Motor neuron (in vitro differentiated cells): ENCODE data around the gene UBE3A. TPM values are rescaled to one million over a fixed set of nuclear protein-coding genes. Genes with fewer than 3 reads are reported as not detected.

Source experiments
- ATAC-seq, 8 experiments: fragments of 200-7000 bp; cut with Tn5 transposase; replicated peaks in 6 of 8; 2 replicates each; pipeline ENCODE4 v1.8.0; 2021; ENCODE audit warnings: mild to moderate bottlenecking in 8 of 8, moderate library complexity in 8 of 8
- H3K27ac ChIP-seq, 2 donors: fragments of 250-450 bp; sonication (Bioruptor Pico); 2 replicates each; pipeline ENCODE4 v1.9.0; 2021; ENCODE audit warnings: antibody characterized with exemption in 2 of 2, mild to moderate bottlenecking in 2 of 2, moderate library complexity in 1 of 2
- H3K4me1 ChIP-seq, 2 donors: fragments of 250-450 bp; sonication (Bioruptor Pico); replicated peaks in 1 of 2; 2 replicates each; pipeline ENCODE4 v1.6.1; 2021; ENCODE audit warnings: antibody characterized with exemption in 2 of 2, mild to moderate bottlenecking in 2 of 2, moderate library complexity in 1 of 2
- H3K4me3 ChIP-seq, 5 donors: fragments of 250-450 bp; sonication (Bioruptor Pico); 2 replicates each; pipeline ENCODE4 v1.9.0; 2021; ENCODE audit warnings: antibody characterized with exemption in 5 of 5, mild to moderate bottlenecking in 5 of 5, moderate library complexity in 4 of 5
- WGBS, 10 experiments: fragments of 450-650 bp; shearing (Covaris generic); methylation state at CpG; one replicate each; pipeline ENCODE4 v1.0.0; 2022; 5-methylcytosine and 5-hydroxymethylcytosine counted together
- in situ Hi-C, 9 experiments: fragments of 400-800 bp; cut with MboI; loops; one replicate each; pipeline ENCODE4 v1.15.0; 2021; ENCODE audit warnings: low sequenced_read_pairs in 9 of 9, low pct_unique_long_range_greater_than_20kb in 2 of 9; ENCODE audit not compliant: unreplicated experiment in 9 of 9
- total RNA-seq, 8 experiments: library from RNA; unstranded; fragments of 300-600 nt; gene quantifications; 2 replicates each; pipeline versions ENCODE4 v1.2.3 to v1.2.4, GENCODE V29; 2022

UBE3A gene
- total RNA-seq, 8 experiments from 2014 or later = 58.9 to 105 (median 86.3) TPM

DNA sequence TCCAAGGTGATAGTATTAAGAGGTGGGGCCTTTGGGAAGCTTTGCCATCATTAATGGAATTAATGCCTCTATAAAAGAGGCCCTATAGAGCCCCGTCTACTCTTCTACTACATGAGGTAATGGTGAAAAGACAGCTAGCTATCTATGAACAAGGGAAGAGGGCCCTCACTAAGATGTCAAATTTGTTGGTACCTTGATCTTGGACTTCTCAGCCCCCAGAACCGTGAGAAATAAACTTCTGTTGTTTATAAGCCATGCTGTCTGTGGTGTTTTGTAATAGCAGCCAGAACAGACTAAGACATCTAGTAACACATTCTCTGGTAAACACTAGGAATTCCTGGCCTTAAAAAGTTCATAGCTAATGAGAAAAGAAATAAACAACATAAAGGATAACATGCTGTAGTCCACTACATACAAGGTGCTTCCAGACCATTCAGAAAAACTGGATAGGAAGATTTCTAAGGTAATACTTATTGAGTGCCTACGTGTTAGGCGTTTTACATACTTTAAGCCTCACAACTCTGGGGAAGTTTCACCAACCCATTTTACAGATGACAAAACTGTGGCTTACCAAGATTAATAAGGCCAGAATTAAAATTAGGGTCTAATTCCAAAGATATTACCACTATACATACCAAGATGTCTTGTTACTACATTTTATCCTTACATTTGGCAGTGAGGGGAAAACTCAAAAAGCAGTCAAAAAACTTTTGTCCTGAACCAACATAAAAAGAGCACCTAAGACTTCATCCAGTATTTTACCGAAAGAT is 3.2 kb downstream of the UBE3A start:
- in situ Hi-C loops = loop anchor here in 1 of 9 experiments (25.0 kb wide), 1 partner anchor 98 kb away; no protein-coding TSS in a partner anchor
- H3K27ac ChIP-seq = no peak overlapping the region
- peaks cover 5 to 29% of the 10 kb centered on the region in 2 donors for H3K4me1 ChIP-seq
- 60 to 100% (median 95%) methylated on average over 1 to 5 of the region's 5 CpGs for WGBS, 10 experiments
- H3K4me3 ChIP-seq = no peak overlapping the region
- no peak for ATAC-seq

DNA sequence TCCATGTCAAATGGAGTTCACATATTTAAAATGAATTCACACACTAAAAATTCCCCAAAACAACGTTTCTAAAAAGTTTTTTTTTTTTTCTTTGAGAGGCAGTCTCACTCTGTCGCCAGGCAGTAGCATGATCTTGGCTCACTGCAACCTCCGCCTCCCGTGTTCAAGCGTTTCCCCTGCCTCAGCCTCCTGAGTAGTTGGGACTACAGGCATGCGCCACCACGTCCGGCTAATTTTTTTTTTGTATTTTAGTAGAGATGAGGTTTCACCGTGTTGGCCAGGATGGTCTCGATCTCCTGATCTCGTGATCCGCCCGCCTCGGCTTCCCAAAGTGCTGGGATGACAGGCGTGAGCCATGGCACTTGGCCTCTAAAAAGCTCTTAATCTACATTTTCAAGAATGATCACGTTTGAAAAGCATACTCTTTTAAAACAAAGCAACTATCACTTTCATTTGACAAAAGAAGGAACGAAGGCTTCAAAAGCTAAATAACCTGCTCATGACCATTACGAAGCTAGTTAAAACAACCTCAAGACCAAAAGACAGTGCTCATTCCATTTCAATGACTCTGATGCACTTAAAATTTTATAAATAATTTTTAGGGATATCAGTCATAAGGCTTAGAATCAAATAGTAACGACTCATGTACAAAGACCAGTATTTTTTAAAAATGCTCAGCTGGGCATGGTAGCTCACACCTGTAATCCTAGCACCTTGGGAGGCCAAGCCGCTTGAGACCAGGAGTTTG is 5.5 kb downstream of the UBE3A start:
- no peak overlapping the region for H3K4me3 ChIP-seq
- H3K27ac ChIP-seq = no peak overlapping the region
- no peak for ATAC-seq
- in situ Hi-C loops = loop anchor here in 1 of 9 experiments (25.0 kb wide), 1 partner anchor 96 kb away; no protein-coding TSS in a partner anchor
- WGBS, 10 experiments = 64 to 93% (median 83%) methylated on average over 2 to 20 of the region's 20 CpGs
- H3K4me1 ChIP-seq = peaks cover 2 to 23% of the 10 kb centered on the region in 2 donors

DNA sequence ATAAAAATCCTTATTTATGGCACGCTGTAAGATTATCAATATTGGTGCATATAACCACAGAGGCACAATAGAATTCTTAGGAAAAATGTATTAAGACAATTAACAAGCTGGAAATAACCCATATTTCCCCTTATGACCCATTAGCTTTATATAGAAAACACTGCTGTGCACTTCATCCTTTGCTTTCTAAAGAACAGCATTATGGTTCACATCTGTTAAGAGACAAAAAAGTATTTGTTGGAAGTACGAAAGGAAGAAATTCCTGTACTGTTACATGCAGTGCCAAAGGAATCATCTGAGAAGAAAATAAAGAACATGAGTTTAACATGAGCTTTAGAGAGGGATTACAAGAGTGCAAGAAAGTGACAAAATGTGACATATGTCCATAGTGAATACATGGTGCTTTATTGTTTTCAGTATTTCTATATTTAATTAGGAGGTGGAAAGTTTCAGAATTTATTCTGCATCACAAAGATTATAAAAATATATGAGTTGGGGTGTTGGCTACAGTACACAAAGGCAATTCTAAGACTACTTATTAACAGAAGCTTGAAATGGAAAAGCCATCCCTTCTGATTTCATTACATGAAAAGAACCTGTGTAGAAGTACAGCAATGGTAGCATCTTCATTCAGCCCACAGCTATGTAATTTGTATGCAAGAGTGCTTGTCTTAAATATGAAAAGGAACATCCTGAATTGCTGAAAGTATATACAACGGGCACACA is 6.8 kb downstream of the UBE3A start:
- Histone ChIP-seq H3K27ac (no peak overlapping the region), H3K4me1 (peaks cover 2 to 19% of the 10 kb centered on the region in 2 donors), H3K4me3 (no peak overlapping the region)
- ATAC-seq = peak in 3 of 8 experiments; percentile 15 to 33 (median 16)
- WGBS, 10 experiments = 65 to 100% (median 82%) methylated on average over 1 to 3 of the region's 3 CpGs
- in situ Hi-C loops = loop anchor here in 1 of 9 experiments (25.0 kb wide), 1 partner anchor 95 kb away; no protein-coding TSS in a partner anchor

- 79 to 100% (median 93%) methylated on average over 2 of the region's 2 CpGs; no CpG with 5 or more reads in 1 of the 10 experiments for WGBS, 10 experiments
- H3K4me3 ChIP-seq = no peak overlapping the region
- in situ Hi-C loops = loop anchor here in 1 of 9 experiments (25.0 kb wide), 1 partner anchor 91 kb away; no protein-coding TSS in a partner anchor
- H3K4me1 ChIP-seq = peaks cover 2 to 9% of the 10 kb centered on the region in 2 donors
- ATAC-seq = no peak
- no peak overlapping the region for H3K27ac ChIP-seq
Measured at GRCh38 chr15:25427861-25428260, 11.0 kb downstream of the UBE3A start.

GRCh38 chr15:25426896-25427610 is 11.8 kb downstream of the UBE3A start:
- Histone ChIP-seq H3K4me3 (no peak overlapping the region), H3K4me1 (peaks cover 0 to 3% of the 10 kb centered on the region in 2 donors), H3K27ac (no peak overlapping the region)
- in situ Hi-C loops = loop anchor here in 1 of 9 experiments (25.0 kb wide), 1 partner anchor 90 kb away; no protein-coding TSS in a partner anchor
- WGBS, 10 experiments = 53 to 100% (median 89%) methylated on average over 1 to 3 of the region's 3 CpGs; no CpG with 5 or more reads in 1 of the 10 experiments
- no peak for ATAC-seq

DNA sequence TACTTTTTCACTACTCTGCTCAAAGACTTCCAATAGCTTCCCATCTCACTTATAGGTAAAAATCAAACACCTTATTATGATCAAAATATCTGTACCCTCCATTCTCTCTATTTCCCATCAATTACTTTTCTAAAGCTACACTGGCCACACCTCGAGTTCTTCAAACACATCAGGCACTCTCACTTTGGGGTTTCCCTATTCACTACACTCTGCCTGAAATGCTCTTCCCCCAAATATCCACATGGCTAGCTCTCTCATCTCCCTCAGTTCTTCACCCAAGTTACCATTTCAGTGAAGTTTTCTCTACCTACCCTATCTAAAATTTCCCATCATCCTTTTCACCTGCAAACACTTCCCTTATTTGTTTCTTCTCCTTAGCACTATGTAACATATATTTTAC is 14.8 kb downstream of the UBE3A start:
- H3K4me1 ChIP-seq = no peaks in the 10 kb centered on the region
- H3K4me3 ChIP-seq = no peak overlapping the region
- WGBS, 10 experiments = 89 to 100% (median 100%) methylated on average over 1 of the region's 1 CpG; no CpG with 5 or more reads in 1 of the 10 experiments
- no peak overlapping the region for H3K27ac ChIP-seq
- no peak for ATAC-seq
- in situ Hi-C loops = no loop called here

GRCh38 chr15:25422021-25422420 is 16.8 kb downstream of the UBE3A start:
- WGBS, 10 experiments = 47 to 100% (median 98%) methylated on average over 2 of the region's 2 CpGs
- ATAC-seq = peak in 3 of 8 experiments; percentile 41 to 67 (median 48)
- Histone ChIP-seq H3K4me1 (no peaks in the 10 kb centered on the region), H3K4me3 (no peak overlapping the region), H3K27ac (no peak overlapping the region)
- in situ Hi-C loops = no loop called here

DNA sequence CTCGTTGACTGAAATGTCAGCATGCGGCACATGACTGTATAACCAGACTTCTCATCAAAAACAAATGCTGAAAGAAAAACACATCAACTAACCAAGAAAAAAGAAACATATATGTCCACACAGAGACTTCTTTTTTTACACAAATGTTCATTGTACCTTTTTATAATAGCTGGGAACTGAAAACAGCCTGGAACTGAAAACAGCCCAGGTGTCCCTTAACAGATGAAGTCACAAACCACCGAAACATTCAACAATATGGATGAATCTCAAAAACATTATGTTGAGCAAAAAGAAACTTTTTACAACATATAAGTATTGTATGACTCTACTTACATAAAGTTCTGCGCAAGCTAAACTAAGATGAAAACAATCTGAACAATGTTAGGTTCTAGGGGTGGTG is 20.6 kb downstream of the UBE3A start:
- in situ Hi-C loops = no loop called here
- no peak overlapping the region for H3K27ac ChIP-seq
- H3K4me1 ChIP-seq = no peaks in the 10 kb centered on the region
- WGBS, 10 experiments = 75 to 100% (median 100%) methylated on average over 1 to 4 of the region's 4 CpGs; no CpG with 5 or more reads in 1 of the 10 experiments
- no peak overlapping the region for H3K4me3 ChIP-seq
- ATAC-seq = no peak

DNA sequence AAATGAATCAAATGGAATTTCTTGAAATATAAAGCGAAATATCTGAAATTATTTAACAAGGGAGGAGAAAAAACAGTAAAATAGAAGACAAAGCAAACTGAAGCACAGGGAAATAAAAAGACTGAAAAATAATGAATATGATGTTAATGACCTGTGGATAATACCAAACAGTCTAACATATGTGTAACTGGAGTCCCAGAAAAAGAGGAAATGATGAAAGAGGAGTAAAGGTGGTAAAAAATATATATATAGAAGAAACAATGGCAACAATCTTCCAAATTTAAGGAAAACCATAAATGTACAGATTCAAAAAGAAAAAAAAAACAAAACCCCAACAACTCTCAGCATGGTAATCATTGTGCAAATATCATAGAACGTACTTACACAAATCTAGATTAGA is 21.2 kb downstream of the UBE3A start:
- in situ Hi-C loops = no loop called here
- Histone ChIP-seq H3K27ac (no peak overlapping the region), H3K4me1 (no peaks in the 10 kb centered on the region), H3K4me3 (no peak overlapping the region)
- WGBS, 10 experiments = 92 to 100% (median 100%) methylated on average over 1 to 2 of the region's 2 CpGs
- no peak for ATAC-seq

DNA sequence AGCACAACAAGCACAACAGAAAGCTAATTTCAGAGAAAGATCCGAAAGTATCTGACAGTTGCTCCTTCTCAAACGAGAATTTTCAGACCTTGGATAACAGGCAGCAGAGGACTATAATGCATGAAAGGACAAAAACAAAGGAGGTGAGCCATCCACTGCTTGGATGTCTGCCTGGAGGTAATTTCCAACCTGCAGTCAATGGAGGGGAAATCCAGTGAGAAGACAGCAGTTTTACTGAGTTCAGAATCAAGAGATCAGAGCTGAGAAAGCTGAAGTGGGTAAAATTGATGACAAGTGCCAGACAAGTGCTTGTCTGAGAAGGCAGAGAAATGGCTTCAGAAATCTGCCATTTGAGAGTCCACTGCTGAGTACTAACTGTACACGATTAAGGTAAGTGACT is 22.1 kb downstream of the UBE3A start:
- H3K27ac ChIP-seq = no peak overlapping the region

GRCh38 chr15:25415707-25416106 is 23.1 kb downstream of the UBE3A start:
- Histone ChIP-seq H3K4me1 (no peaks in the 10 kb centered on the region), H3K4me3 (no peak overlapping the region), H3K27ac (no peak overlapping the region)
- WGBS, 10 experiments = 50 to 100% (median 88%) methylated on average over 1 to 3 of the region's 3 CpGs
- in situ Hi-C loops = no loop called here
- ATAC-seq = no peak

More for the DNA sequence above, 22.1 kb downstream of the UBE3A start:
- no peak for ATAC-seq
- in situ Hi-C loops = no loop called here
- WGBS, 10 experiments = 70 to 100% (median 86%) methylated on average over 1 to 3 of the region's 3 CpGs; no CpG with 5 or more reads in 1 of the 10 experiments
- H3K4me3 ChIP-seq = no peak overlapping the region
- no peaks in the 10 kb centered on the region for H3K4me1 ChIP-seq

DNA sequence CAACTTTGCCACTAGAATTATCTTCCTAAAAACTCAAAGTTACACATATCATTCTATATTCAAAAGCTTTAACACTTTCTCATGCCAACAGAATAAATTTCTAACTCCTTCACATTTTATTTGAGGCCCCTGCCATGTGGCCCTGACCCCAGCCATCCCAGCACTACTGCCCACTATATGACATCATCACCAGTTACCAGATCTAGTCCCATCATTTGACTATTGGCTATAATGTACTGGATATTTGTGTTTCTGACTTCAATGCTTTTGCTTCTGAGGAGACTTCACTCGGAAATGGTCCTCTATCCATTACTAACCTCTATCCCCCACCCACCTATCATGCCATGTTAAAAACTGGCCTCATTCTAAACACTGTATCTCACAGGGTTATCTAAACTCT is 23.6 kb downstream of the UBE3A start:
- no peak overlapping the region for H3K4me3 ChIP-seq
- H3K4me1 ChIP-seq = no peaks in the 10 kb centered on the region
- H3K27ac ChIP-seq = no peak overlapping the region
- ATAC-seq = no peak
- WGBS, 10 experiments = 88 to 100% (median 100%) methylated on average over 1 of the region's 1 CpG; no CpG with 5 or more reads in 5 of the 10 experiments
- in situ Hi-C loops = no loop called here
